ENCODE measurements around the gene PIK3AP1. TPM values are rescaled to one million over a fixed set of nuclear protein-coding genes. Genes with fewer than 3 reads are reported as not detected.

PIK3AP1 gene
- total RNA-seq, 1 experiment from 2014 or later, result 7.1 TPM

- no TSS peak for BruUV-seq (replicated peaks)
Measured at GRCh38 chr10:96565774-96566173, 154.5 kb downstream of the PIK3AP1 start.

More at GRCh38 chr10:96565774-96566173, 154.5 kb downstream of the PIK3AP1 start:
- H3K36me3 ChIP-seq (ENCODE audit: control insufficient read depth in 1 of 2, insufficient read depth in 2 of 2, low read length in 2 of 2), result peaks cover 5 to 10% of the 10 kb centered on the region in 2 experiments; a peak in 1 of 4 replicates
- H3K4me2 ChIP-seq (ENCODE audit: low read length), result no peak overlapping the region
- no peaks in the 10 kb centered on the region for H3K4me1 ChIP-seq (ENCODE audit: control insufficient read depth in 1 of 2, insufficient read depth in 2 of 2, low read length in 2 of 2)
- H3K9me3 ChIP-seq (ENCODE audit: control insufficient read depth in 1 of 2, insufficient read depth in 1 of 2, low read depth in 1 of 2, low read length in 2 of 2), result no peaks in the 10 kb centered on the region
- H3K27ac ChIP-seq (ENCODE audit: low read depth, low read length), result no peak overlapping the region
- DNase-seq (ENCODE audit: low read depth, low spot score) (no peak), ATAC-seq (no peak)
- H3K4me3 ChIP-seq (replicated peaks in 1 of 2; ENCODE audit: low read depth in 1 of 2, low read length in 2 of 2), result no peak overlapping the region
- no peaks in the 10 kb centered on the region for H3K9me2 ChIP-seq (ENCODE audit: insufficient read depth)
- H3K9ac ChIP-seq (ENCODE audit: low read length), result no peak overlapping the region
- no peaks in the 10 kb centered on the region for H3K27me3 ChIP-seq (ENCODE audit: insufficient read depth, low read length)
- ChIA-PET CTCF (no interaction called here), RAD21 (ENCODE audit: low non-redundant PET in 1 of 2, low total read pairs in 2 of 2, uncharacterized antibody in 2 of 2, unreplicated experiment in 2 of 2) (interaction anchor here in 1 of 2 experiments (0.6 kb wide), 1 partner anchor 42 kb away, joined by 3 read pairs; no protein-coding TSS in a partner anchor), POLR2A (no interaction called here)
- intact Hi-C loops (cut with micrococcal nuclease), result no loop called here
- H3K79me2 ChIP-seq (ENCODE audit: insufficient read depth, low read length), result peaks cover 90% of the 10 kb centered on the region
- H2AFZ ChIP-seq (ENCODE audit: low read depth, low read length, poor library complexity, severe bottlenecking), result no peak overlapping the region
- peaks cover 13% of the 10 kb centered on the region; the same call in 1 of the 2 replicates for H4K20me1 ChIP-seq (ENCODE audit: insufficient read depth)
- TF ChIP-seq YY1 (IDR thresholded peaks at IDR 0.05; ENCODE audit: extremely low read depth, insufficient replicate concordance, low read depth, low read length) (no peak), EZH2 (IDR thresholded peaks at IDR 0.05) (no peak), ZFX (IDR thresholded peaks at IDR 0.05) (no peak), POLR2A (IDR thresholded peaks at IDR 0.05; ENCODE audit: borderline replicate concordance, extremely low read depth, insufficient read depth, insufficient read length) (no peak), FOSL1 (IDR thresholded peaks at IDR 0.05; ENCODE audit: low read depth) (no peak), EGR1 (IDR thresholded peaks at IDR 0.05; ENCODE audit: low read depth) (no peak), CEBPB (IDR thresholded peaks at IDR 0.05; ENCODE audit: low read depth) (no peak), ATF3 (IDR thresholded peaks at IDR 0.05) (no peak), CTCF (IDR thresholded peaks at IDR 0.05 in 2 of 3, conservative IDR thresholded peaks at IDR 0.05 in 1 of 3; ENCODE audit: borderline replicate concordance in 1 of 3, insufficient read depth in 1 of 3, low read depth in 2 of 3, low read length in 2 of 3) (no peak), POLR2AphosphoS5 (IDR thresholded peaks at IDR 0.05; ENCODE audit: low read depth, low read length) (no peak), SRF (IDR thresholded peaks at IDR 0.05; ENCODE audit: low read depth) (no peak), SIN3A (IDR thresholded peaks at IDR 0.05; ENCODE audit: low read depth) (no peak)

Data from HCT116 (cell line).